COLO668 (cell line): Measurements from ENCODE around the gene RGS7.
"Not testable (repeated sequence)": the region's sequence is repeated elsewhere in the genome, so short reads cannot be mapped to it uniquely, and the experiment has no call there.

ENCODE experiments used
- DNase-seq: peaks from one replicate; lab custom pipeline; 2025; ENCODE audit not compliant: unreplicated experiment; lab: John Stamatoyannopoulos, UW

Gene RGS7

DNA sequence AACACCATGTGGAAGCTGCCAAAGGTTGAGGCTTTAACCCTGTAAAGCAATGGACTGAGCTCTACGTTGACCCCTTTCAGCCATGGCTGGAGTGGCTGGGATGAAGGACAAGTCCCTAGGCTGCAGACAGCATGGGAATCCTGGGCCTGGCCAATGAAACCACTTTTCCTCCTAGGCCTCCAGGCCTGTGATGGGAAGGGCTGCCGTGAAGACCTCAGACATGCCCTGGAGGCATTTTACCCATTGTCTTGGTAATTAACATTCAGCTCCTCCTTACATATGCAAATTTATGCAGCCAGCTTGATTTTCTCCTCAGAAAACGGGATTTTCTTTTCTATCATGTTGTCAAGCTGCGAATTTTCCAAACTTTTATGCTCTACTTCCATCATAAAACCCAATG lies 214.5 kb downstream of the RGS7 start:
- no peak for DNase-seq

DNA sequence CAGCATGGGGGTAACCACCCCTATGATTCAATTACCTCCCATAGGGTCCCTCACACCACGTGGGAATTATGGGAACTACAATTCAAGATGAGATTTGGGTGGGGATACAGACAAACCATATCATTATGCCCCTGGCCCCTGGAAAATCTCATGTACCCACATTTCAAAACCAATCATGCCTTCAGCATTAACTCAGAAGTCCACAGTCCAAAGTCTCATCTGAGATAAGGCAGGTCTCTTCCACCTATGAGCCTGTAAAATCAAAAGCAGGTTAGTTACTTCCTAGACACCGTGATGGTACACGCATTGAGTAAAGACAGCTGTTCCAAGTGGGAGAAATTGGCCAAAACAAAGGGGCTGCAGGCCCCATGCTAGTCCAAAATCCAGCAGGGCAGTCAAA lies 215.4 kb downstream of the RGS7 start:
- DNase-seq, result not testable (repeated sequence)

DNA sequence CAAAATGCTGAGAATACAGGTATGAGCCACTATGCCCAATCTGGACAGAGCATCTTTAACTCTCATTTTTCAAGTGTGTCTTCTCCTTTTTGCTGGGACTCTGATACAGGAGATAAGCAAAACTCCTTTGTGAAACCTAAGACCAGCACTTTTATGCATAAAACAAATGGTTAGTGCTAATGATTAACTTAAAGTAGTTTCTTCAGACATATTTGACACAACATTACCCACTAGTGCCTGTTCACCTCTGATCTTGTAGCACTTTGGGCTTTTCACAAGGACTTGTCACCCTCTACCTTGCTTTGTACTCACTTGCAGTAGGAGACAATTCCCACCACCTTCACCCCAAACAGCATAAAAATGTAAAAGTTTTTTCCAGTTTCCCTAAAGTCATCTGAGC lies 216.3 kb downstream of the RGS7 start:
- no peak for DNase-seq

DNA sequence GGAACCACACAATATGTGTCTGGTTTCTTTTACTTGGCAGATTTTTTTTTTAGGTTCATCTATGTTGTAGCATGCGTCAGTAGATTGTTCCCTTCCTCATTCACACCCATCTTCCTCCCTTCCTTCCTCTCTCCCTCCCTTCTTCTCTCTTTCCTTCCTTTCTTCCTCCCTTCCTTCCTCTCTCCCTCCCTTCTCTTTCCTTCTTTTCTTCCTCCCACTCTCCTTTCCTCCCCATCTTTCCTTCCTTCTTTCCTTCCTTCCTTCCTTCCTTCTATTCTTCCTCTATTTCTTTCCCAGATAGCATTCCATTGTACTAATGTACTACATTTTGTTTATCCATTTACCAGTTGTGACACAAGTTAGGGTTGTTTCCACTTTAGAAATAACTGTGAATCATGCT lies 218.0 kb downstream of the RGS7 start:
- no peak for DNase-seq

DNA sequence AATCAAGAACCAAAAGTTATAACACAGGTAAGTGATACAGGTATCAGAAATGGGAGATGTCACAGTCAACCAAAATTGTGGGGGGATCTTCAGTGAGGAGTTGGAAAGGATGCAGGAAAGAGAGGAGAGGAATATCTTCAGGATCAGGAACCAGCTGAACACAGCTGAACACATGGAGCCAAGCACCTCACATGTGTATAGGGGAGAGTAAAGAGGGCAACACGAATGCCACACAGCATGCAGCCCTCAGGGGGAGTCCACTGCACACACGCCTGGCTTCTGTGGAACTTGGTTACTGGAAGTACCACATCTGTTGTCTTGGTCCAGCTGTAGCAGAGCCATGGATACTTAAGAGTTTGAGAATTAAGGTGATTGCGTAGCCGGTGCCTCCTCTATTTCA lies 218.8 kb downstream of the RGS7 start:
- no peak for DNase-seq

DNA sequence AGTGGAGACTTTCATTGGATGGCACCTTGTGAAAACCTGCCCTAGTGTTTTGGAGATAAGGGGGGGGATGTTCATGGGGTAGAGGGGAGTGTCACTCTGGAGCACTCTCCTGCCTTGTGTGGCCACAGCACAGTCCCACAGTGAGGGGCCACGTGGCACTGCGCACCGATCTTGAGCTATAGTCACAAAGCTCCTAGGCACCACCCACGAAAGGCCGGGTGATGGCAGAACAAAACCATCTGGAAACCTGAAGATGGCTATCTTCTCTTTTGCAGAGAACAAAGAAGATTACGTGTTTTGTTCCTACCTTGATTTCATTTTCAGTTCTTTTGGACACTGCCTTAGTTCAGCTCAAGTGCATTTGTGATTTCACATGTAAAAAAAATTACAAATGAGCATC lies 220.6 kb downstream of the RGS7 start:
- no peak for DNase-seq

DNA sequence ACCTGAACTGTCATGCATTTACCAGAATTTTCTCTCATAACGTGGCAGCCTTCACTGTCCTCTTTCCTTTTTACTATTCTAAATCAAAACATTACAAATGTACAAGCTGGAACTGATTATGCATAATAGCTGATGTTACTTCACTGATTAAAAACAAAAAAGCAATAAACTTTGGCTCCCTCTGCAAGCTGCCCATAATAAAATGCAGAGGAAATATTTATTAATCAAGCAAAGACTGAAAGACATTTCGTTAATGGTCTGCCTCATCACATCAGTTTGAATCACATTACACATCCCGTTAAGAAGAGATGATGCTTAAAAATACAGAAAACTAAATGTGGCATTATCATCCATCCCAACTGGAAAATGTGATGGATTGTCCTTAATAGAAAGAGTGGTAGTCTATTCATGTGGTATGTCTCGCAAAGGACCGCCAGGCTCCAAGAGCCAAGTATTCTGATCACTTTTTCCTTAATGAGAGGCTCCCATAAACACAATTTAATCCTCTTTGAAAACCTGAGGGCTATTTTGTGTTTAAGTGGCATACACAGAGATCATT lies 225.3 kb downstream of the RGS7 start:
- DNase-seq, result no peak

DNA sequence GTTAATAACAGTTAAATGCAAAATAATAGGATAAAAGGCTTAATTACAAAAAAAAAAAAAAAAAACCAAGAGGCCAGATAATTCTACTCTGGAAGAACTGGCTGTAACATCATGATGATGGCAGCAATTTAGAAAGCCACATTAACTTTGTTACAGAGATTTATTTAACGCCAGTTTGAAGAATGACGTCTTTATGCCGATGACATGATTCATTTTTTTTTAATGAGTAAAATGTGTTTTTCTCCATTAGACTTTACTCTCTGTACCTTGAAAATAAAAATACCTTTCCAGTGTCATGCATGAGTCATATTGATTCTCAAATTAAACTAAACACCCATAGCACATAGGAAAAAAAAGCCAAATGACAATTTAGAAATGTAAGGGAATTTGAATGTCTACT lies 226.1 kb downstream of the RGS7 start:
- no peak for DNase-seq

DNA sequence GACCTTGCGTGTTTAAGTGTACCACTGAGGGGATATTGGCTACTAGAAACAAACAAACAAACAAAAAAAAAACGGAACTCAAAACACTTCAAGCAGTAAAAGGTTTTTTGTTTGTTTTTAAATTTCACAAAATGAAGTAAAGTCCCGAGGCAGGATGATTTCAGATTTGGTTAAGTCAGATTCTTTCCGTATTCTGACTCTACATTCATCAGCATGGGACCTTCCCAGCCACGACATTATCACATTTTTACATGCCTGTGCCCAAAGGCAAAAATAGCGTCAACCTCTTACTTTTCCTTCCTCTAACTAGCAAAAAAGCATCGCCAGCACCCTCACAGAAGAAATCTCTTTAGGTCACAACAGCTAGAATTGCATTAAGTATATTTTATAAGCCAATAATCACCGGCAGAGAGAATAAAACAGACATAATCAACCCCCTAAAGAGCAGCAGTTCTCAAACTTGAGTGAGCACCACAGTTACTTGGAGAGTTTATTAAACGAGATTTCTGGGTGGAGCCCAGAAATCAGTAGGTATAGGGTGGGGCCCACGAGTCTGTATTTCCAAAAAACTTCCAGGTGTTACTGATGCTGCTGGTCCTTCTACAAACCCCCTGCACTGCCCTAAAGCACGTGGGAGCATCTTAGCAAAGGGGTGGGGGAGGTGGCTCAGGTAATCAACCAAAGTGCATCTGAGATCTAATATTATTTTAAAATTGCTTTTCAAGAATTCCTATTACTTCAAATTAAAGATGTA lies 227.6 kb downstream of the RGS7 start:
- no peak for DNase-seq

DNA sequence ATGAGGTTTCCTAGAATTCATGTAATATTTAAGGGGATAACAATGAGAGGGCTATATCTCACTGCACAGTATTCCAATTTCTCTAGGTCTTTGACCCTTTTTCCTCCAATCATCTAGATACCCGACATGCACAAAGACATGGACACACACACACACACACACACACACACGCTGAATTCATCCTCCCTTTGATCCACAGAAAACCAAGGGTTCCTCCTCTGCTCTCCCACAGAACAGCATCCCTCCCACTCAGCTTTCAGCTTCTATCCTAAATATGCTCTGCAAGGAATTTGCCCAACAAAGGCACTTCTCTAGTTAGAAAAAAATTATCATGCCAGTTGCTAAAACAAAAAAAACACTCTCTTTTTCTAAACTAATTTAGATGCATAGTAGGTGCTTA lies 231.7 kb downstream of the RGS7 start:
- DNase-seq, result no peak

DNA sequence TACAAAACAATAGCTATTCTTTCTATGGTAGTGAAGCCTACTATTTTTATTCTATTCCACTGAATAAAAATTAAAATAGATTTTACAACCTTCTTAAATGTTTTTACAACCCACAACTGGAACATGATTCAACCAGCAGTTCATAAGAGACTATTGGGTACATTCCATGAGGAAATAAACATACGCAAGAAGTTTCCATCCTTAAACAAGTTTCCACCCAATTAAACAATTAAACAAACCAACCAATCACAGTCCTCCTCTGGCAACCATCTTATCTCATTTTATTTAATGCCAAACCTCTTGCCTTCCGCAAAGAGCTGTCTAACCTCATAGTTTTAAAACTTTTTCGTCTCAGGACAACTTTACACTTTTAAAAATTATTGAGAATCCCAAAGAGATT lies 239.0 kb downstream of the RGS7 start:
- no peak for DNase-seq

DNA sequence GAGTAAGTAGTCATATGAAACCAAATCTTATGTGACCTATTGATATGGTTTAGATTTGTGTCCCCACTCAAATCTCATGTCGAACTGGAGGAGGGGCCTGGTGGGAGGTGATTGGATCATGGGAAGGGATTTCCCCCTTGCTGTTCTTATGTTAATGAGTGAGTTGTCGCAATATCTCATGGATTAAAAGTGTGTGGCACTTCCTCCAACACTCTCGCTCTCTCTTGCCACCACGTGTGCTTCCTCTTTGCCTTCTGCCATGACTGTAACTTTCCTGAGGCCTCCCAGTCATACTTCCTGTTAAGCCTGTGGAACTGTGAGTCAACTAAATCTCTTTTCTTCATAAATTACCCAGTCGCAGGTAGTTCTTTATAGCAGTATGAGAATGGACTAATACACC lies 241.2 kb downstream of the RGS7 start:
- no peak for DNase-seq

DNA sequence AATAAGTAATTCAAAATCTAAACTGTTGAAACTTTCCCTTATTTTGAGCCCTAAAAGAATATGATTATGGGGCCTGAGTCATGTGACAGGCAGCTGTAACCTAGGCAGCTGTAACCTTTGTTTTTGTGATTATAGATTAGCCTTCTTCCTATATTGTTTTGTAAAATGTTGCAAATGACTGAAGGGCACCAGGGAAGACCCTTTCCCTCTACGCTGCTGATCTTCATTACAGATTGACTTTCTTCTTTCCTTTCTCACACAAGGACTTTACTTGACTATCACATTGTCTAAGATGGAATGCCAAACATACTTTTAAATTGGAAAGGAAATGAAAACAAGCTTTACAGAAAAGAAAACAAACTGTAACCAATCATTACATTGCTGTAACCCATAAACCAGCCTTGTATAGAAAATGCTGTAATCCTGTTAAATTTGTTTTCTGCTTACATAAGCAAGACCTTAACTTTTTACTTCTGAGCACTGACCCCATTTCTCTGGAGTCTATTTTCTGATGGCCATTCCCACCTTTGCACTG lies 242.2 kb downstream of the RGS7 start:
- no peak for DNase-seq

DNA sequence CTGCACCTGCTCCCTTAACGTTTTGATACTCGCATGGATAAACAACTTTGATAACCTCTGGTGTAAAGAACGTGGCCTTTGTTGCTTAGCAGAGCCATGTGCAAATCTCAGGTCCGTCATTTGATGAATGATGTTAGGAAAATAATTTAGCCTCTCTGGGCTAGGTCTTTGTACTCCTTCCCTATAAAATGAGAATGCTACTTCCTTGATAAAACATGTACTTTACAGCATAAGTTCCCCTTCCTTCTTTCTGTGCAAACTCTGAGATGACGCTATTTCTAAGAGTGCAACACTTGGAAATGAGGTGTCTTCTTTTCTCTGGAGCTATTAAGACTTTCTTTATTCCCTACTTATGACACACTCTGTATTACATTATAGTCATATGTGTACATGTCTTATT lies 243.4 kb downstream of the RGS7 start:
- no peak for DNase-seq

DNA sequence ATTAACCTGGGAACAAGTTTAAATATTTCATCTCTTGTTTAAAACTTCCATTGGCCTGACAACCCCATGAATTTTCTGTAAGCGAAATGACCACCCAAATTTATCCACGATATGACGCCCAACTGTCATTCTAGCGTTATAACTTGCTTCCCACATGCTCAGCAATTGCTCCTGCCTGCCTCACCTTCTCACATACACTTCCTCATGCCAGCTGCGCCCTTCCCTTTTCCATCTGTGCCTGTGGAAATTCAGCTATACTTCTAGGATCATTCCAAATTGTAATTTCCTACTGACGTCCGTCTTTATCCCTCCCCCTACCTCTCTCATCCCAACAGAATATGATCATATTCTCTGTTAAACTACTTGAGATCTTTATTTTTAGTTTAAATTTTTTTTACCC lies 248.0 kb downstream of the RGS7 start:
- DNase-seq, result no peak

DNA sequence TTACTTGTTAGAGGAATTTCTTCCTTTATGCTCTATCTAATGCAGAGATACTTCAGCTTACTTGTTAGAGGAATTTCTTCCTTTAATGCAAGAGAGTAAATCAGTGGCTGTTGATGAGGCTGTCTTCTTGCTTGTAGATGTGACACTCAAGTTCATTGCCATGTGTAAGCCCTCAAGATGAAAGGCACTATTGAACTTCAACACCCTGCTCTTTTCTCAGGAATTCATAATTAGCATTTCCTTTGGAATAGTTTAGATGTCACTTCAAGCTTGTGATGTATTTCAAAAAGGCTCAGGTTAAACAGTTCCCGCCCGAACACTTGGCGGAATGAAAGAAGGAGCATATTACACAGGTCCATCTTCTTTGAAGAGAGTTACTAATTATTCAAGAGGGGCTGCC lies 251.9 kb downstream of the RGS7 start:
- DNase-seq, result no peak

DNA sequence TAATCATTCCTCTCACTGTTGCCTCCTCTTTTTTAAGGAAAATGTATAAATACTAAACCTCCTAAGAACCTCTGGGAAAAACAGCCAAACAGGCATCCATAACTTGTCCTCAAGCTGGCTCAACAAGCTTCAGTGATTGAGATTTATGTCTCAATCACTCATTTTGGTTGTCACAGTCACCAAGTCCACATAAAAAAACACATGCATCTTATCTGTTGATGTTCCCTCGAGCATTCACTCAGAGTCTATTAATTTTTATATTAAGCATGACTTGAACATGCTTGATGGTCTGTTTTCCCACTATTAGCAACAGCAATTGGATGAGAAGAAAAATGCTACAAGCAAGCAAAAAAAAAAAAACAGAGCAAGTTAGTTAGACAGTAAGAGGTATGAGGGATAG lies 254.3 kb downstream of the RGS7 start:
- DNase-seq, result no peak

DNA sequence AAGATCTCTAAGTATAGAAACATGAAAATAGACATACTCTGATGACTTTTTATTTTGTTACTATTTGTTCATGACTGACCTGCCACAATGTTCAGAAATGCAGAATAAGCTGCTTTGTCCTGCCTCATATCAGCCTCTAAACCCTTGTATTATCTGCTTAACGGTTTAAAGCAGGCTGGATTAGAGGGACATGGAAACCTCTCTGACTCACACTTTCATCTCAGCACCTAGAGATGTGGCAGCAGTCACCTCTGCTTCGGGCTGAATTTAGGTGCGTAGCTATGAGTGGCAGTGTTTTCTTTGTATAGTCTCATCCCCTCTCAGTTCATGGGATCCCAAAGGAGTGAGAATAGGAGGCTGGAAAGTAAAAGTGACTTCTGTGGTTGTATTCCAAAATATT lies 255.4 kb downstream of the RGS7 start:
- DNase-seq, result no peak

DNA sequence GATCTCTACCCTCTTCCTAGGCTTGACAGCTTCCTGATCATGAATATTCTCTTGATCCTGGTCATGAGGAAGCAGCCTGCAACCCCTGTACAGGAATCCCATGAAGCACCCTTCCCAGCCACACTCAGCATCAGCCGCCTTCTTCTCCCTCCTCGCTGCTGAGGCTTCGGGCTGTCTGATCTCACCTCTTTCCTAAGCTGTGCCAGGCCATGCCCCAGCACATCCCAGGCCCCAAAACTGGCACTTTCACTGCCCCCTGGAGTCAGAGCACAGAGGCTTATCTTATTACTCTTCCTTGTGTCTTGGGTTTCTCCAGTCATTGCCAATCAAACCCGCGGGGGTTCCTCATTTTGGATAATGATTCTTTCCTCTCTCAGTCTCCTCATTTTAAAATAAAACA lies 259.5 kb downstream of the RGS7 start:
- no peak for DNase-seq

DNA sequence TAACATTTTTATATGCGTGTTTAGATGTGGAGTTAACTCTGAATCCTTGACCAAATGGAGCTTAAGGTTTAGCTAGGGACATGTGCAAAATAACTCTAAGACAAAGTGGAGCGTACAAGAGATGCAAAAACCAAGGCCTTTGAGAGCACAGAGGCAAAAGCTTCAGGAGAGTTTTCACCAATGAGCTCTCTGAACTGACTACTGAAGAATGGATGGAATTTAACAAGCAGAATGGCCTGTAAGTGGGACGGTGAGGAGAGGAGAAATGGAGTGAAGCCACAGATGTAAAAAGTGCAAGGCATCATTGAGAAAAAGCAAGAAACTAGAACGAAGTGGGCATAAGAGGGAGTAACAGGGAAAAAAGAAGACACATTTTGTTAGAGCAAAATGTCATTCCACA lies 260.0 kb downstream of the RGS7 start:
- DNase-seq, result no peak

DNA sequence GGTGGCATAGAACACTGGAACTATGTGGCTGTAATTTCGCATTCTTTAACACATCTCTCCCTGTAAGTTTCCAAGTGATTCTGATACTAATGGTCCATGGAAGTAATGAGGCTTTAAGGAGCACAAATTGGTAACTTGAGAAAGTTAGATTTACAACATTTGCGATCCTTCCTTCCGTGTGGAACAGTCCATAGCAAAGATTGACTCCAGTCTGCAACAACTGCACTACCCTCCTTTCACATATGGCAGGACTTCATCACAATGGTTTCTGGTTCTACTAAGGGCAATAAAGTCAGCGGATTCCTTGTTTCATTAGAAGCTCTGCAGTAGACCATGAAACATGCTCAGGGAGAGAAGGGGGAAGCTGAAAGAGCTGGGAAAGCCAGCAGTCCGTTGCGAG lies 261.2 kb downstream of the RGS7 start:
- no peak for DNase-seq

DNA sequence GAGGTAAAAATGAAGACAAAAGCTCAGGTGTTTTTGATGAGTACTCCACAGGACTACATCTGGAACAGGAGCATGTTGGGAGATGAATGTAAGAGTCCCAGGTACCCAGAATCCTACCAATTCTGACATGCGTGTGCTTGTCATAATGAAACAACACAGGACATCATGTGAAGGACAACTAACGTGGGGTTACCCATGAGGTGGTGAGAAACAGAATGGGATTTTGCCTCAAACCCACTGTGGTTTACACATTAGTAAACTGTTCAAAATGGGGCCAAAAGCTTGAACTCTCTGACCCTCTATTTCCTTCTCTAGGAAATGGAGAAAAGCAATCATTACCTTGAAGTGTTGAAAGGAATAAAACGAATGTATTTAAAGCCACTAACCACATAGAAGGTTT lies 266.2 kb downstream of the RGS7 start:
- no peak for DNase-seq

DNA sequence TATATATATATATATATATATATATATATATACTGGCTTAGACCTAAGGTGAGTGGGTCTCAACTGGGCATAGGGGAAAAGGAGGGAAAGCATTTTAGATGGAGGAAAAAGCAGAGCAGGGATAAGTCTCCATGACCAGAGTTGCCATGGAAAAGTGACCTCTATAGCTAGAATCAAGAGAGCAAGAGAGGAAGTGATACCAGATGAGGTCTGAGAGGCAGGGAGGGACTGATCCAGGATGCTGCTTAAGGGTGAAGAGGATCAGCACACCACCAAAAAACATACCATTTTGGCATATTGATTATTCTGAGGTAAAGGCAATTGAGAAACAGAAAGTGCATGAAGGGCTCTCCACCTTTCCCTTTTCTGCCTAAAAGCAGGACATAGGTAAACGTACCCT lies 267.9 kb downstream of the RGS7 start:
- DNase-seq, result not testable (repeated sequence)
